Measurements from ENCODE around the gene CCDC24. TPM values are rescaled to one million over a fixed set of nuclear protein-coding genes. Genes with fewer than 3 reads are reported as not detected.
A peak's percentile ranks its signal among the peaks of the same experiment; 100 is the strongest.

Gene CCDC24
- total and polyA plus RNA-seq, 2 of the 4 experiments (the other 2 are of a cell fraction), result 1.4 to 4.6 TPM

- TF ChIP-seq CTCF (conservative IDR thresholded peaks at IDR 0.05; ENCODE audit: low read depth, low read length) (no peak), SMC3 (IDR thresholded peaks at IDR 0.05; ENCODE audit: low read depth, low read length) (no peak), MAZ (IDR thresholded peaks at IDR 0.05; ENCODE audit: borderline replicate concordance, low read depth, low read length) (no peak), MAFK (IDR thresholded peaks at IDR 0.05; ENCODE audit: low read depth, low read length) (no peak), CHD1 (IDR thresholded peaks at IDR 0.05; ENCODE audit: low read depth, low read length) (no peak), BHLHE40 (IDR thresholded peaks at IDR 0.05; ENCODE audit: low read depth, low read length) (no peak), FOS (IDR thresholded peaks at IDR 0.05; ENCODE audit: low read depth, low read length) (no peak), POLR2A (IDR thresholded peaks at IDR 0.05; ENCODE audit: low read depth, low read length) (no peak; the same call in 1 of the 2 replicates), RFX5 (IDR thresholded peaks at IDR 0.05; ENCODE audit: low read depth, low read length) (no peak)
- Histone ChIP-seq H3K56ac (ENCODE audit: extremely low read depth, insufficient read depth, low read length) (no peak overlapping the region), H4K20me1 (ENCODE audit: insufficient read depth, low read length) (peaks cover 55% of the 10 kb centered on the region), H3K9ac (ENCODE audit: low read depth, low read length) (no peak overlapping the region), H2BK120ac (ENCODE audit: low read depth, low read length) (no peak overlapping the region), H3K27ac (ENCODE audit: insufficient read depth, low read length) (peak overlapping the region; percentile 86; the same call in 1 of the 2 replicates), H3K36me3 (ENCODE audit: control insufficient read depth, insufficient read depth, low read length) (peaks cover 36% of the 10 kb centered on the region), H4K5ac (ENCODE audit: low read depth, low read length) (no peak overlapping the region), H2BK15ac (ENCODE audit: low read depth, low read length) (no peak overlapping the region), H3K27me3 (ENCODE audit: control insufficient read depth, insufficient read depth, low read length) (no peaks in the 10 kb centered on the region), H3K4me2 (ENCODE audit: low read depth, low read length) (no peak overlapping the region), H4K8ac (ENCODE audit: low read depth in 2 of 2, low read length in 2 of 2) (no peak overlapping the region; a peak in 1 of 4 replicates), H2AK5ac (ENCODE audit: low read depth, low read length) (no peak overlapping the region), H3K9me1 (ENCODE audit: insufficient read depth, low read length) (peaks cover 37% of the 10 kb centered on the region), H3K18ac (ENCODE audit: low read depth, low read length) (no peak overlapping the region), H3K79me1 (ENCODE audit: low read depth in 1 of 2, low read length in 2 of 2) (peaks cover 47 to 81% of the 10 kb centered on the region in 2 experiments; a peak in 3 of 4 replicates), H3K4ac (ENCODE audit: low read depth, low read length) (no peak overlapping the region), H2BK20ac (ENCODE audit: low read depth, low read length) (no peak overlapping the region), H3K23ac (ENCODE audit: low read depth, low read length) (no peak overlapping the region), H3K4me1 (ENCODE audit: control insufficient read depth, insufficient read depth, low read length) (peaks cover 21% of the 10 kb centered on the region), H4K91ac (ENCODE audit: insufficient read depth, low read depth, low read length) (no peak overlapping the region), H2BK5ac (ENCODE audit: low read depth, low read length, poor library complexity, severe bottlenecking) (no peak overlapping the region), H2AK9ac (replicated peaks; ENCODE audit: low read depth, low read length, poor library complexity) (peak overlapping the region; percentile 93), H2AFZ (replicated peaks; ENCODE audit: low read length, poor library complexity) (peak overlapping the region; percentile 78), H3K4me3 (ENCODE audit: insufficient read depth, low read depth, low read length) (peak overlapping the region; percentile 72), H3K14ac (replicated peaks; ENCODE audit: low read depth, low read length) (no peak overlapping the region), H3K9me3 (ENCODE audit: control insufficient read depth, insufficient read depth, low read length) (no peaks in the 10 kb centered on the region)
- ChIA-PET CTCF (no interaction called here), POLR2A (ENCODE audit: unreplicated experiment) (no interaction called here)
- 0% methylated on average over 3 of the region's 45 CpGs; no CpG with 5 or more reads in 1 of the 2 experiments for WGBS, 2 experiments (ENCODE audit: extremely low coverage in 2 of 2, insufficient read length in 1 of 2)
- no peak for DNase-seq
- dilution Hi-C loops (cut with HindIII; ENCODE audit: low sequenced_read_pairs, unreplicated experiment), result no loop called here
- intact Hi-C loops (cut with micrococcal nuclease), result no loop called here
- no TSS peak for BruUV-seq (replicated peaks)
- peak; percentile 1 for ATAC-seq (ENCODE audit: low read depth)
- in situ Hi-C loops (cut with MboI; ENCODE audit: low sequenced_read_pairs), result no loop called here
Observed at GRCh38 chr1:43979261-43979527, 12.2 kb upstream of the CCDC24 start.
